Measurements from ENCODE around the gene ITIH4.

ITIH4 gene

GRCh38 chr3:52873433-52874159 lies 43.1 kb upstream of the ITIH4 start:
- no peak for TF ChIP-seq CTCF (IDR thresholded peaks at IDR 0.05)

- TF ChIP-seq CTCF (IDR thresholded peaks at IDR 0.05), result no peak
These were observed 41.8 kb upstream of the ITIH4 start for GRCh38 chr3:52872245-52872644.

- no peak for TF ChIP-seq CTCF (IDR thresholded peaks at IDR 0.05)
These were observed 41.3 kb upstream of the ITIH4 start for GRCh38 chr3:52871761-52872160.

- no peak for TF ChIP-seq CTCF (IDR thresholded peaks at IDR 0.05)
These were observed 40.0 kb upstream of the ITIH4 start for GRCh38 chr3:52870471-52870870.

GRCh38 chr3:52866427-52866826 lies 36.0 kb upstream of the ITIH4 start:
- no peak for TF ChIP-seq CTCF (IDR thresholded peaks at IDR 0.05)

GRCh38 chr3:52865994-52866393 lies 35.5 kb upstream of the ITIH4 start:
- TF ChIP-seq CTCF (IDR thresholded peaks at IDR 0.05), result no peak

- no peak for TF ChIP-seq CTCF (IDR thresholded peaks at IDR 0.05)
These were observed 29.9 kb upstream of the ITIH4 start for GRCh38 chr3:52860424-52860768.
